Liver (tissue), 9 donors: Measurements from ENCODE around the gene CA9. TPM values are rescaled to one million over a fixed set of nuclear protein-coding genes. Genes with fewer than 3 reads are reported as not detected.

ENCODE experiments used
- DNase-seq: peaks from one replicate; pipeline ENCODE4 v3.0.0-alpha.2; 2017; ENCODE audit warnings: low spot score
- H3K27ac ChIP-seq, 2 donors: one replicate each; pipeline ENCODE4 v1.7.0; 2013; ENCODE audit warnings: inconsistent platforms in 2 of 2, low read length in 2 of 2, control low read depth in 1 of 2, low read depth in 1 of 2, mild to moderate bottlenecking in 1 of 2
- H3K27me3 ChIP-seq, 4 donors: one replicate each; pipeline versions ENCODE4 v1.6.1 to v1.7.0; 2013; ENCODE audit warnings: low read length in 3 of 4, inconsistent platforms in 1 of 4, mild to moderate bottlenecking in 1 of 4, moderate library complexity in 1 of 4; ENCODE audit not compliant: control insufficient read depth in 4 of 4, insufficient read depth in 4 of 4
- H3K36me3 ChIP-seq, 4 donors: one replicate each; pipeline versions ENCODE4 v1.6.1 to v1.7.0; 2013; ENCODE audit warnings: low read length in 3 of 4, mild to moderate bottlenecking in 3 of 4, low read depth in 1 of 4, moderate library complexity in 1 of 4; ENCODE audit not compliant: control insufficient read depth in 4 of 4, insufficient read depth in 3 of 4
- H3K4me1 ChIP-seq, 4 donors: one replicate each; pipeline versions ENCODE4 v1.6.1 to v1.7.0; 2013; ENCODE audit warnings: low read length in 3 of 4, mild to moderate bottlenecking in 3 of 4, moderate library complexity in 1 of 4; ENCODE audit not compliant: control insufficient read depth in 4 of 4, insufficient read depth in 4 of 4
- H3K4me3 ChIP-seq, 3 donors: one replicate each; pipeline versions ENCODE4 v1.6.1 to v1.7.0; 2013; ENCODE audit warnings: low read length in 3 of 3, control low read depth in 1 of 3, low read depth in 1 of 3, mild to moderate bottlenecking in 1 of 3
- H3K9ac ChIP-seq, 2 donors: one replicate each; pipeline ENCODE4 v1.7.0; 2013; ENCODE audit warnings: low read length in 2 of 2, mild to moderate bottlenecking in 2 of 2, moderate library complexity in 2 of 2, control low read depth in 1 of 2, low read depth in 1 of 2
- H3K9me3 ChIP-seq, 4 donors: one replicate each; pipeline versions ENCODE4 v1.6.1 to v1.7.0; 2013; ENCODE audit warnings: low read length in 3 of 4; ENCODE audit not compliant: control insufficient read depth in 4 of 4
- EGR1 ChIP-seq, 2 donors: IDR thresholded peaks; 2 replicates each; pipeline ENCODE4 v1.6.1; 2016 to 2018; ENCODE audit warnings: antibody characterized with exemption in 2 of 2, low read depth in 2 of 2
- FOXA1 ChIP-seq: IDR thresholded peaks from 2 replicates; pipeline ENCODE4 v1.6.1; 2016; ENCODE audit warnings: antibody characterized with exemption
- FOXA2 ChIP-seq: IDR thresholded peaks from 2 replicates; pipeline ENCODE4 v1.6.1; 2016; ENCODE audit warnings: antibody characterized with exemption
- GABPA ChIP-seq, 2 donors: IDR thresholded peaks in 1 of 2; conservative IDR thresholded peaks in 1 of 2; 2 replicates each; pipeline ENCODE4 v1.6.1; 2016; ENCODE audit warnings: antibody characterized with exemption in 2 of 2, mild to moderate bottlenecking in 1 of 2, moderate library complexity in 1 of 2
- HNF4A ChIP-seq, 2 donors: conservative IDR thresholded peaks; 2 replicates each; pipeline ENCODE4 v1.6.1; 2016; ENCODE audit warnings: antibody characterized with exemption in 2 of 2, mild to moderate bottlenecking in 2 of 2
- JUND ChIP-seq, 2 donors: IDR thresholded peaks; 2 replicates each; pipeline ENCODE4 v1.6.1; 2016; ENCODE audit warnings: antibody characterized with exemption in 2 of 2
- NR2F2 ChIP-seq: IDR thresholded peaks from 2 replicates; pipeline ENCODE4 v1.6.1; 2016; ENCODE audit warnings: antibody characterized with exemption
- RAD21 ChIP-seq, 2 donors: IDR thresholded peaks; 2 replicates each; pipeline ENCODE4 v1.6.1; 2016; ENCODE audit warnings: antibody characterized with exemption in 2 of 2, mild to moderate bottlenecking in 2 of 2
- REST ChIP-seq: IDR thresholded peaks from 2 replicates; pipeline ENCODE4 v1.6.1; 2016; ENCODE audit warnings: antibody characterized with exemption, mild to moderate bottlenecking
- RXRA ChIP-seq, 2 donors: IDR thresholded peaks; 2 replicates each; pipeline ENCODE4 v1.6.1; 2017 to 2018; ENCODE audit warnings: antibody characterized with exemption in 2 of 2, mild to moderate bottlenecking in 1 of 2
- SP1 ChIP-seq: IDR thresholded peaks from 2 replicates; pipeline ENCODE4 v1.6.1; 2018; ENCODE audit warnings: antibody characterized with exemption, mild to moderate bottlenecking
- TAF1 ChIP-seq: conservative IDR thresholded peaks from 2 replicates; pipeline ENCODE4 v1.6.1; 2016; ENCODE audit warnings: antibody characterized with exemption, mild to moderate bottlenecking
- WGBS: extraction: QIAGEN DNeasy Blood & Tissue Kit; methylation state at CpG from one replicate; pipeline ENCODE4 v1.1.7; 2013; 5-methylcytosine and 5-hydroxymethylcytosine counted together
- polyA plus RNA-seq, 2 donors: library from polyadenylated mRNA; stranded (reverse) in 1 of 2; unstranded in 1 of 2; fragments of 200-250 nt in 1 of 2; fragments of >200 nt in 1 of 2; fragmentation: Nextera tagmentation in 1 of 2; extraction: Ambion mirVana in 1 of 2; gene quantifications; one replicate each; pipeline versions ENCODE4 v1.2.1 to v1.2.3, GENCODE V29; 2013 to 2015
- total RNA-seq, 2 donors: library from RNA; depleted of rRNA; stranded (reverse); fragments of >200 nt; gene quantifications; one replicate each; pipeline ENCODE4 v1.2.3, GENCODE V29; 2014
- donor health status: healthy.
- donor health status: healthy.
- donor health status: healthy.
- donor health status: healthy.
- donor health status: healthy.

The CA9 gene
- total and polyA plus RNA-seq, 4 donors = 0.47 to 2.2 (median 0.80) TPM

GRCh38 chr9:35712762-35713400 is 39.2 kb downstream of the CA9 start:
- H3K27ac ChIP-seq = no peak overlapping the region
- no peaks in the 10 kb centered on the region for H3K9me3 ChIP-seq
- H3K36me3 ChIP-seq = peaks cover 52 to 92% (median 81%) of the 10 kb centered on the region in 4 donors
- H3K27me3 ChIP-seq = no peaks in the 10 kb centered on the region
- WGBS = 93% methylated on average over 11 of the region's 11 CpGs
- DNase-seq = no peak
- TF ChIP-seq TAF1 = no peak
- no peak for TF ChIP-seq JUND (IDR thresholded peaks at IDR 0.05)
- TF ChIP-seq FOXA1 = no peak
- no peak for TF ChIP-seq FOXA2
- no peak for TF ChIP-seq RXRA (IDR thresholded peaks at IDR 0.05)
- no peak for TF ChIP-seq REST
- no peak overlapping the region for H3K4me3 ChIP-seq
- no peaks in the 10 kb centered on the region for H3K4me1 ChIP-seq
- H3K9ac ChIP-seq = no peak overlapping the region

- TF ChIP-seq REST = no peak
- TF ChIP-seq HNF4A (conservative IDR thresholded peaks at IDR 0.05) = no peak
- TF ChIP-seq GABPA (IDR thresholded peaks at IDR 0.05 in 1 of 2, conservative IDR thresholded peaks at IDR 0.05 in 1 of 2) = no peak
- TF ChIP-seq RAD21 (IDR thresholded peaks at IDR 0.05) = no peak
- no peak for TF ChIP-seq FOXA1
- no peak for TF ChIP-seq JUND (IDR thresholded peaks at IDR 0.05)
- TF ChIP-seq EGR1 (IDR thresholded peaks at IDR 0.05; ENCODE audit: low read depth in 2 of 2) = no peak
- TF ChIP-seq NR2F2 = no peak
- TF ChIP-seq SP1 = no peak
- TF ChIP-seq TAF1 = no peak
- H3K27ac ChIP-seq = no peak overlapping the region
These were observed 39.9 kb downstream of the CA9 start for GRCh38 chr9:35713578-35713977.

More at GRCh38 chr9:35713578-35713977, 39.9 kb downstream of the CA9 start:
- Histone ChIP-seq H3K9me3 (no peaks in the 10 kb centered on the region), H3K36me3 (peaks cover 52 to 92% (median 82%) of the 10 kb centered on the region in 4 donors), H3K27me3 (no peaks in the 10 kb centered on the region), H3K4me1 (no peaks in the 10 kb centered on the region), H3K4me3 (no peak overlapping the region), H3K9ac (no peak overlapping the region)
- WGBS = 98% methylated on average over 3 of the region's 3 CpGs
- no peak for DNase-seq
